K562 (cell line): Measurements from ENCODE around the gene RNH1. TPM values are rescaled to one million over a fixed set of nuclear protein-coding genes. Genes with fewer than 3 reads are reported as not detected.
"Not testable (repeated sequence)": the region's sequence is repeated elsewhere in the genome, so short reads cannot be mapped to it uniquely, and the experiment has no call there.

Source experiments
- ATAC-seq: fragments of 200-7000 bp; cut with Tn5 transposase; 3 replicates; pipeline ENCODE4 v1.9.1; 2020; ENCODE audit warnings: moderate library complexity
- BruUV-seq: library from RNA; stranded (reverse); fragments of 400-500 nt; replicated peaks from 2 replicates; lab custom pipeline; 2021; lab: Mats Ljungman, UMichigan
- CTCF ChIA-PET: fragments of 300-600 bp; formaldehyde crosslinking; extraction: SDS; loops from one replicate; lab custom pipeline; 2021; ENCODE audit warnings: low intra/inter-chr PET ratio; lab: Yijun Ruan, JAX
- POLR2A ChIA-PET: fragments of 300-600, 350-650 bp; sonication (Branson Sonifier 250); formaldehyde crosslinking; extraction: SDS; loops from one replicate; lab custom pipeline; 2021; ENCODE audit warnings: antibody characterized with exemption, inconsistent platforms; lab: Yijun Ruan, JAX
- DNase-seq, 4 experiments: peaks; one replicate each; pipeline versions ENCODE4 v3.0.0 to v3.0.0-alpha.2; 2011 to 2018; ENCODE audit warnings: low spot score in 3 of 4, mixed read lengths in 3 of 4; ENCODE audit errors: extremely low read depth in 1 of 4
- FAIRE-seq: peaks from 2 replicates; lab custom pipeline; 2011; peaks lifted over from hg19 to GRCh38; lab: Jason Lieb, UNC
- H2AFZ ChIP-seq: 2 replicates; pipeline ENCODE4 v1.6.0; 2011; ENCODE audit warnings: low read depth, low read length, control low read depth, inconsistent platforms
- H3K27ac ChIP-seq: fragments of 200-600 bp; 3 replicates; pipeline ENCODE4 v1.8.0; 2011; ENCODE audit warnings: low read depth, mild to moderate bottlenecking, control low read depth, inconsistent platforms, low read length, moderate library complexity, mixed read lengths; ENCODE audit errors: extremely low read depth
- H3K27me3 ChIP-seq, 2 experiments: fragments of 300-600 bp in 1 of 2; 2 replicates in 1 of 2; 3 replicates in 1 of 2; pipeline versions ENCODE4 v1.6.0 to v1.8.0; 2011; ENCODE audit warnings: inconsistent platforms in 2 of 2, low read length in 2 of 2, mild to moderate bottlenecking in 1 of 2, mixed read lengths in 1 of 2, moderate library complexity in 1 of 2; ENCODE audit not compliant: control insufficient read depth in 2 of 2, insufficient read depth in 2 of 2
- H3K36me3 ChIP-seq: fragments of 300-600 bp; 3 replicates; pipeline ENCODE4 v1.8.0; 2011; ENCODE audit warnings: mild to moderate bottlenecking, low read length, inconsistent platforms; ENCODE audit not compliant: control insufficient read depth, insufficient read depth
- H3K4me1 ChIP-seq, 2 experiments: fragments of 200-600 bp in 1 of 2; replicated peaks in 1 of 2; 2 replicates in 1 of 2; 3 replicates in 1 of 2; pipeline versions ENCODE4 v1.5.1 to v1.8.0; 2011; ENCODE audit warnings: inconsistent platforms in 2 of 2, low read length in 2 of 2, mild to moderate bottlenecking in 1 of 2, mixed read lengths in 1 of 2, moderate library complexity in 1 of 2; ENCODE audit not compliant: control insufficient read depth in 2 of 2, insufficient read depth in 2 of 2
- H3K4me2 ChIP-seq: 2 replicates; pipeline ENCODE4 v1.6.1; 2011; ENCODE audit warnings: low read length, control low read depth, inconsistent platforms, mixed read lengths; ENCODE audit not compliant: insufficient read depth
- H3K4me3 ChIP-seq: fragments of 200-600 bp; sonication (generic), shearing (Covaris generic); 2 replicates; pipeline ENCODE4 v1.5.1; 2016; ENCODE audit warnings: control low read depth, inconsistent platforms
- H3K79me2 ChIP-seq: fragments of 200-600 bp; 3 replicates; pipeline ENCODE4 v1.8.0; 2011; ENCODE audit warnings: low read length, inconsistent platforms; ENCODE audit not compliant: control insufficient read depth, insufficient read depth
- H3K9ac ChIP-seq, 2 experiments: 2 replicates each; pipeline versions ENCODE4 v1.6.0 to v1.6.1; 2011; ENCODE audit warnings: low read depth in 2 of 2, low read length in 2 of 2, control low read depth in 1 of 2, inconsistent platforms in 1 of 2, mild to moderate bottlenecking in 1 of 2, mixed read lengths in 1 of 2; ENCODE audit not compliant: insufficient read depth in 1 of 2
- H3K9me1 ChIP-seq: one replicate; pipeline ENCODE4 v1.6.0; 2011; ENCODE audit warnings: inconsistent platforms, mild to moderate bottlenecking, low read length, moderate library complexity; ENCODE audit not compliant: control insufficient read depth, insufficient read depth
- H3K9me3 ChIP-seq: replicated peaks from 2 replicates; pipeline ENCODE4 v1.5.1; 2011; ENCODE audit warnings: low read depth, low read length, inconsistent platforms; ENCODE audit not compliant: control insufficient read depth, insufficient read depth
- H4K20me1 ChIP-seq: replicated peaks from 2 replicates; pipeline ENCODE4 v1.6.1; 2011; ENCODE audit warnings: low read length, inconsistent platforms, mixed read lengths; ENCODE audit not compliant: control insufficient read depth, insufficient read depth
- CBFA2T3 ChIP-seq: fragments of 450-650 bp; IDR thresholded peaks from 2 replicates; pipeline ENCODE4 v1.6.1; 2017
- HNRNPL ChIP-seq: fragments of 200-400 bp; formaldehyde crosslinking; IDR thresholded peaks from 2 replicates; pipeline ENCODE4 v1.6.1; 2017; ENCODE audit warnings: low read depth, mild to moderate bottlenecking, low read length
- NFIC ChIP-seq: fragments of 450-650 bp; IDR thresholded peaks from 2 replicates; pipeline ENCODE4 v1.6.1; 2017; ENCODE audit warnings: mild to moderate bottlenecking, inconsistent platforms
- ZNF507 ChIP-seq: conservative IDR thresholded peaks from 2 replicates; pipeline ENCODE4 v1.6.1; 2017; ENCODE audit warnings: missing genetic modification characterization, missing compliant biosample characterization
- ZNF766 ChIP-seq: fragments of 200-800 bp; sonication (Bioruptor generic); conservative IDR thresholded peaks from 2 replicates; pipeline ENCODE4 v1.6.1; 2016; ENCODE audit warnings: missing genetic modification characterization, missing compliant biosample characterization
- WGBS: fragments of 100-300 bp; shearing (Covaris generic); methylation state at CpG from one replicate; pipeline ENCODE4 v1.1.6; 2016; ENCODE audit warnings: low coverage, mixed read lengths; ENCODE audit not compliant: insufficient coverage; ENCODE audit errors: missing lambda C conversion rate; 5-methylcytosine and 5-hydroxymethylcytosine counted together
- in situ Hi-C: fragments of 300-500 bp; cut with MboI; formaldehyde crosslinking; loops from 4 replicates; pipeline ENCODE4 v1.15.0; 2018; ENCODE audit warnings: inconsistent platforms, mixed read lengths
- intact Hi-C: fragments of 100-400 bp; cut with micrococcal nuclease; formaldehyde crosslinking; loops from 2 replicates; pipeline ENCODE4 v1.14.2; 2022
- polyA plus RNA-seq, 8 experiments: library from polyadenylated mRNA; depleted of rRNA in 4 of 8; stranded (reverse) in 5 of 8; unstranded in 3 of 8; fragments of >200 nt; fragmentation: Nextera tagmentation in 2 of 8; fragmentation: Illumina TruSeq in 1 of 8; extraction: Ambion mirVana in 2 of 8; extraction: Trizol in 1 of 8; gene quantifications; 2 replicates each; pipeline versions ENCODE4 v1.2.1 to v1.2.3, GENCODE V29; 2011 to 2014; ENCODE audit warnings: inconsistent platforms in 1 of 8, missing spikeins in 1 of 8
- total RNA-seq, 7 experiments: library from RNA; depleted of rRNA in 6 of 7; stranded (reverse); fragments of >200 nt in 6 of 7; fragmentation: Illumina TruSeq in 2 of 7; extraction: Trizol in 2 of 7; gene quantifications; 2 replicates each; pipeline versions ENCODE4 v1.2.1 to v1.2.3, GENCODE V29; 2011 to 2021; ENCODE audit warnings: low replicate concordance in 1 of 7
- TF ChIP-seq, protein P1 (sequence below): fragments of 250-450 bp; sonication (Bioruptor Pico); IDR thresholded peaks from 2 replicates; pipeline ENCODE4 v1.9.0; 2021; ENCODE audit warnings: mild to moderate bottlenecking, inconsistent platforms

Gene RNH1
- total and polyA plus RNA-seq, 9 of the 15 experiments (the other 6 are each of a cell fraction or from before 2014, with no cell fraction given): 2.5 to 160 (median 44.3) TPM

DNA sequence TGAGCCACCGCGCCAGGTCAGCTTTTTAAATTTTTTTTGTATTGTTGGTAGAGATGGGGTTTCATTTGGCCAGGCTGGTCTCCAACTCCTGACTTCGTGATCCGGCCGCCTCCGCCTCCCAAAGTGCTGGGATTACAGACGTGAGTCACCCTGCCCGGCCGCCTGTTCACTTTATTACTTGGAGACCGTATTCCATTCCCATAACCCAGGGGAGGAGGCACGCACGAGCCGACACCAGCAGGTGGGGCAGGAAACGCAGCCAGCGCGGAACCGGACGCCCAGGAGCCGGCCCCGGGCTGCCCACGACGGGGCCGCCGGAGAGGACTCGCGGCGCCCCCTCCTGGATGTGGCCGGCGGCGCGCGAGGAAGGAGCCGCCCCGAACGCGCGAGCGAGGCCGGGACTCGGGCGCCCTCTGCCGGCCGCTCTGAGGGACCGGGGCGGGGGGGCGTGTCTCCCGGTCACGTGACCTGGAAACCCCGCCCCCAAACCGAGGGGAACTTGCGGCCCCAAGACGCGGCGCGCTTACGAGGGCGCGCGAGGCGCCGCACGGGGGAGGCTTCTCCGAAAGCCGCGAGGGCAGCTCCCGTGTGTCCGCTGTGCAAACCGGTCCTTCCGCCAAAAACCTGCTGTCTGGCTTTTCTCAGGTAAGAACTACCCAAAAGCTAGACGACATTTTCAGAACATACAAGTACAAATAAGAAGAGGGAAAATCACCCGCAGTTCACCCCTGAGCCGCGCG lies 11.6 kb upstream of the RNH1 start (continued):
- TF ChIP-seq, protein P1, sequence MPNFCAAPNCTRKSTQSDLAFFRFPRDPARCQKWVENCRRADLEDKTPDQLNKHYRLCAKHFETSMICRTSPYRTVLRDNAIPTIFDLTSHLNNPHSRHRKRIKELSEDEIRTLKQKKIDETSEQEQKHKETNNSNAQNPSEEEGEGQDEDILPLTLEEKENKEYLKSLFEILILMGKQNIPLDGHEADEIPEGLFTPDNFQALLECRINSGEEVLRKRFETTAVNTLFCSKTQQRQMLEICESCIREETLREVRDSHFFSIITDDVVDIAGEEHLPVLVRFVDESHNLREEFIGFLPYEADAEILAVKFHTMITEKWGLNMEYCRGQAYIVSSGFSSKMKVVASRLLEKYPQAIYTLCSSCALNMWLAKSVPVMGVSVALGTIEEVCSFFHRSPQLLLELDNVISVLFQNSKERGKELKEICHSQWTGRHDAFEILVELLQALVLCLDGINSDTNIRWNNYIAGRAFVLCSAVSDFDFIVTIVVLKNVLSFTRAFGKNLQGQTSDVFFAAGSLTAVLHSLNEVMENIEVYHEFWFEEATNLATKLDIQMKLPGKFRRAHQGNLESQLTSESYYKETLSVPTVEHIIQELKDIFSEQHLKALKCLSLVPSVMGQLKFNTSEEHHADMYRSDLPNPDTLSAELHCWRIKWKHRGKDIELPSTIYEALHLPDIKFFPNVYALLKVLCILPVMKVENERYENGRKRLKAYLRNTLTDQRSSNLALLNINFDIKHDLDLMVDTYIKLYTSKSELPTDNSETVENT (CRISPR knock-in tag): no peak
- TF ChIP-seq NFIC: peak; percentile 32
- no peak for TF ChIP-seq CBFA2T3
- TF ChIP-seq ZNF507: no peak
- no peak; the same call in 1 of the 2 replicates for TF ChIP-seq ZNF766 (CRISPR knock-in tag)
- TF ChIP-seq, all 486 proteins: peak for 167

DNA sequence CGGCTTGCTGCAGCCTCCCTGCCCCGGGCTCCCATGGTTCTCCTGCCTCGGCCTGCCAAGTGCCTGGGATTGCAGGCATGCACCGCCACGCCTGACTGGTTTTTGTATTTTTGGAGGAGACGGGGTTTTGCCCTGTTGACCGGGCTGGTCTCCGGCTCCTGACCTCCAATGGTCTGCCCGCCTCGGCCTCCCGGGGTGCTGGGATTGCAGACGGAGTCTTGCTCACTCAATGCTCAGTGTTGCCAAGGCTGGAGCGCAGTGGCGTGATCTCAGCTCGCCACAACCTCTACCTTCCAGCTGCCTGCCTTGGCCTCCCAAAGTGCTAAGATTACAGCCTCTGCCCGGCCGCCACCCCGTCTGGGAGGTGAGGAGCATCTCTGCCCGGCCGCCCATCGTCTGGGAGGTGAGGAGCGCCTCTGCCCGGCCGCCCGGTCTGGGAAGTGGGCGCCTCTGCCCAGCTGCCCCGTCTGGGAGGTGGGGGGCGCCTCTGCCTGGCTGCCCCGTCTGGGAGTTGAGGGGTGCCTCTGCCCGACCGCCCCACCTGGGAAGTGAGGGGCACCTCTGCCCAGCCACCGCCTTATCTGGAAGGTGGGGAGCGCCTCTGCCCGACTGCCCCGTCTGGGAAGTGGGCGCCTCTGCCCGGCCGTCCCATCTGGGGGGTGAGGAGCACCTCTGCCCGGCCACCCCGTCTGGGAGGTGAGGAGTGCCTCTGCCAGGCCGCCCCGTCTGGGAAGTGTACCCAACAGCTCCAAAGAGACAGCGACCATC lies 10.1 kb upstream of the RNH1 start:
- H3K27ac ChIP-seq, FAIRE-seq, H2AFZ ChIP-seq, H3K4me2 ChIP-seq, POLR2A ChIA-PET, BruUV-seq, H3K9me1 ChIP-seq, H3K79me2 ChIP-seq, ATAC-seq, H3K9me3 ChIP-seq, H4K20me1 ChIP-seq, H3K27me3 ChIP-seq, H3K9ac ChIP-seq, H3K4me3 ChIP-seq, DNase-seq: not testable (repeated sequence)
- 0 out of 2 replicates have a peak, but pooled peaks have one; percentile 46 for TF ChIP-seq HNRNPL
- WGBS: 91% methylated on average over 31 of the region's 43 CpGs
- intact Hi-C loops (loop anchor here (5.0 kb wide), 1 partner anchor 75 kb away; the partner anchor contains the start of gene ANO9), in situ Hi-C loops (loop anchor here (5.0 kb wide), 1 partner anchor 320 kb away; a partner anchor contains a TSS)
- Histone ChIP-seq H3K36me3 (peaks cover 20% of the 10 kb centered on the region; the same call in 1 of the 3 replicates), H3K4me1 (peaks cover 0 to 17% of the 10 kb centered on the region in 2 experiments; a peak in 3 of 5 replicates)
- CTCF ChIA-PET: interaction anchor here (1.0 to 1.3 kb wide), 2 partner anchors 110 to 111 kb away, joined by 3 to 6 read pairs; no protein-coding TSS in a partner anchor
